ENCODE measurements around the gene MKKS. TPM values are rescaled to one million over a fixed set of nuclear protein-coding genes. Genes with fewer than 3 reads are reported as not detected.

The MKKS gene
- total RNA-seq, 1 experiment from 2014 or later: 28.7 TPM

- DNase-seq (ENCODE audit: extremely low read depth, low read depth): no peak
These were observed 62.6 kb downstream of the MKKS start for GRCh38 chr20:10371467-10371866.

- no peak for DNase-seq (ENCODE audit: extremely low read depth, low read depth)
These were observed 63.7 kb downstream of the MKKS start for GRCh38 chr20:10370091-10370887.

GRCh38 chr20:10369723-10370090, 64.3 kb downstream of the MKKS start:
- no peak for DNase-seq (ENCODE audit: extremely low read depth, low read depth)

- DNase-seq (ENCODE audit: extremely low read depth, low read depth): no peak
These were observed 65.3 kb downstream of the MKKS start for GRCh38 chr20:10368702-10369041.

- no peak for DNase-seq (ENCODE audit: extremely low read depth, low read depth)
These were observed 65.9 kb downstream of the MKKS start for GRCh38 chr20:10367943-10368701.

- DNase-seq (ENCODE audit: extremely low read depth, low read depth): no peak
These were observed 66.4 kb downstream of the MKKS start for GRCh38 chr20:10367693-10367942.

GRCh38 chr20:10366898-10367692, 66.9 kb downstream of the MKKS start:
- DNase-seq (ENCODE audit: extremely low read depth, low read depth): no peak

- no peak for DNase-seq (ENCODE audit: extremely low read depth, low read depth)
These were observed 71.3 kb downstream of the MKKS start for GRCh38 chr20:10362674-10363073.

GRCh38 chr20:10360878-10361277, 73.1 kb downstream of the MKKS start:
- DNase-seq (ENCODE audit: extremely low read depth, low read depth): no peak

- peak; percentile 16 for DNase-seq (ENCODE audit: extremely low read depth, low read depth)
These were observed 74.4 kb downstream of the MKKS start for GRCh38 chr20:10359621-10360040.

GRCh38 chr20:10357974-10358373, 76.0 kb downstream of the MKKS start:
- no peak for DNase-seq (ENCODE audit: extremely low read depth, low read depth)

- no peak for DNase-seq (ENCODE audit: extremely low read depth, low read depth)
These were observed 76.8 kb downstream of the MKKS start for GRCh38 chr20:10357061-10357708.

- no peak for DNase-seq (ENCODE audit: extremely low read depth, low read depth)
These were observed 77.4 kb downstream of the MKKS start for GRCh38 chr20:10356628-10357027.

GRCh38 chr20:10352934-10353824, 80.8 kb downstream of the MKKS start:
- DNase-seq (ENCODE audit: extremely low read depth, low read depth): no peak

Other genes starting within 250 kb of the MKKS start
- 0.40 and 0.42 TPM in 2 replicates for gene SNAP25, start 215.4 kb downstream of the MKKS start, total RNA-seq (2014; rRNA removed; shearing (Covaris generic))
- gene SLX4IP, start 1.1 kb upstream of the MKKS start, total RNA-seq (2014; rRNA removed; shearing (Covaris generic)): 6.6 and 7.5 TPM in 2 replicates
- gene JAG1, start 239.8 kb upstream of the MKKS start, total RNA-seq (2014; rRNA removed; shearing (Covaris generic)): 8.1 and 8.2 TPM in 2 replicates